ENCODE data around the gene GLI3.

The GLI3 gene

GRCh38 chr7:41984888-41985287 lies 252.1 kb downstream of the GLI3 start:
- DNase-seq: no peak

DNA sequence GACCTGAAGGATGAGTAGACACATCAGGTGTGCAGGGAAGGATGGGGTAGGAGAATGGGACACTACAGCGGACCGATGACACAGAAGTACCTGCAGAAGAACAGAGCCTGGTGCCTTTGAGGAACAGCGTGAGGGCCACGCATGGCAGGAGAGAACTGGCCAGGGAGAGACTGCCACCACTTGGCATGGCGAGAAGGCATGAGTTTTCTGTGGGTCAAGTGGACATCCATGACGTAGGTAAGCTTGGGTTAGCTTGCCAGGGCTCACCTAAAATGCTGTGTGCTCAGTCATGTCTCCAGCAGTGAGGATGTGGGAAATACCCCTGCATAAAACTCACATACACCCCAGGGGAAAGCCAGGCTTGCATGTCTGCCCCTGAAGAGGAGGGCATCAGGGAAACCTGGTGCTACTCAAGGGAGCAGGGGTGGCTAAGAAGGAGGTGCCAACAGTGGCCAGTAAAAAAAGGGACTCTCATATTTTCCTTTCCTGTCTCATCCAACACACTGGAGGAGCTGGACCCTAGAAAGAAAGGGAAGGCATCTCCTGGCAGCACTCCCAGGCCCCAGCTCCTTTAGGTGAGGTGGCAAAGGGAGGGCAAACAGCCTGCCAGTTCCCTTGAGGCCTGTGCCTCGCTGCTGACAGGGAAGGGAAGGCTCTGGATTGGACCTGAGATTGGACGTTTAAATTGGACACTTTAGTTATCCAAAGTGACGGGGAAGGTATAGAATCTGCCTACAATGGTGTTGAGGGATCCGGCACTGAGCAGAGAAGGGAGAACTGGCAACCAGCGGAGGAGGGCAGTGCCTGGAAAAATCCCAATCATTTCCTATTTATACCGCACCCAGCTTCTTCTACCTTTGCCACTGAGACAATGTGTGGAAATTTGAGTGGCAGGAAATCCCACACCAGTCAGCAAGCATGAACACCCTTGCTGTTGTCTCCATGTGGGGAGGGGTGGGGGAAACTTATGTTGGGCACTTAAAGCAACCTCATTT lies 255.7 kb downstream of the GLI3 start:
- no peak for DNase-seq

DNA sequence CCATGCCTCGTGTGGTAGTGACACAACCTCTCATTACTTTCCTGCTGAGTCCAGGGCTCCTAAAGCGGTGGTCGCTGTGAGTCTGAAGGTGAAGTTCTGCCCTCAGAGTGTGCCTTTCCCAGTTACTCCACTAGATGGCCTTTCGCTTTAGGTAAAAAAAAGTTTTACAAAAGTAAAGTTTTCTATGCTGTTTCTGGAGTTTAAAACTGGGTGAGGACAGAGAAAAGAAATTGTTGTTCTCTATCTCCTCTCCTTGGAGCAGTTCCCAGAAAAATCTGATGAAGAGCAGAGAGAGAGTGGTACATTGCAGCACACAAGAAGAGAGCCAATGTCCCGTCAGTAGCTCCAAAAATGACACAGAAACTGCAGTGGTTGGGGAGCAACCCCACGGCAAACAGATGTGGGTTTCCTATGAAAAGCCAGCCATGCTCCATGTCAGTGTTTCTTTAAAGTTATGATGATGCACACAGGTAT lies 257.1 kb downstream of the GLI3 start:
- no peak for DNase-seq

GRCh38 chr7:41978858-41979257 lies 258.2 kb downstream of the GLI3 start:
- no peak for DNase-seq

DNA sequence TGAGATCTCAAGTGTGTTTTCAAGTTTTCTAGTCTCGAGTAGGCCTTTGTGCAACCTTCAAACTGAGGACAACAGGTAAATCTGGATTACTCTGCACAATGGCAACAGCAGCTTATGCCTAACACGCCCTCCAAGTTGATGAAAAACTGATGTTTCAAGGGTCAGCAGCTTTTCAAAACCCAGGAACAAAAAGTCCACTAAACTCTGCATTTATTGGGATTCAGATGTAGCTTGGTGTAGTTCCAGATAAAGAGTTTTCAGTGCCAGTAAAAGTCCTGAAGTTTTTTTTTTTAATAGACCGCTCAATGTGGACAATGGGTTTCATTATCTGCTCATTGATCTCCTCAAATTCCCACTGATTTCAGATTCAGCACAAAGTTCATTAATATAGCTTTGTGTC lies 259.3 kb downstream of the GLI3 start:
- DNase-seq: no peak

GRCh38 chr7:41977151-41977651 lies 259.8 kb downstream of the GLI3 start:
- DNase-seq: no peak

DNA sequence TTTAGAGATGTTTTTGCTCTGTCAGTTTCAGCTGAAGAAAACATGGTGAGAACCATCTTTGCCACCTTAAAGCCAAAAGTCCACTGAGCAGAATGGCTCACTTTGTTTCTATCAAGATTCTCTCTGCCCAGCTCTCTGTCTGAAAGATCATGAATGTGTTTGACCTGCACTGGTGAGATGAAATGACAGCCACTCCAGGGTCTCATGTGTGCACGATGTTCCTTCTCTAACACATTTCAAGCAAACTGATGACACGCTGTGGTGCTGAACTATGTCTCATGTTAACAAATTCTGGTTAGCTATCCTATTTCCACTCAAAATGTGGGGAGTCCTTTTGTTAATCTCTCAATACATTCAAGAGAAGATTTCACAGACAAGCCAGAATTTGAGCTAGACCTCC lies 260.6 kb downstream of the GLI3 start:
- DNase-seq: no peak

- no peak for DNase-seq
Observed at GRCh38 chr7:41975849-41976248, 261.2 kb downstream of the GLI3 start.

DNA sequence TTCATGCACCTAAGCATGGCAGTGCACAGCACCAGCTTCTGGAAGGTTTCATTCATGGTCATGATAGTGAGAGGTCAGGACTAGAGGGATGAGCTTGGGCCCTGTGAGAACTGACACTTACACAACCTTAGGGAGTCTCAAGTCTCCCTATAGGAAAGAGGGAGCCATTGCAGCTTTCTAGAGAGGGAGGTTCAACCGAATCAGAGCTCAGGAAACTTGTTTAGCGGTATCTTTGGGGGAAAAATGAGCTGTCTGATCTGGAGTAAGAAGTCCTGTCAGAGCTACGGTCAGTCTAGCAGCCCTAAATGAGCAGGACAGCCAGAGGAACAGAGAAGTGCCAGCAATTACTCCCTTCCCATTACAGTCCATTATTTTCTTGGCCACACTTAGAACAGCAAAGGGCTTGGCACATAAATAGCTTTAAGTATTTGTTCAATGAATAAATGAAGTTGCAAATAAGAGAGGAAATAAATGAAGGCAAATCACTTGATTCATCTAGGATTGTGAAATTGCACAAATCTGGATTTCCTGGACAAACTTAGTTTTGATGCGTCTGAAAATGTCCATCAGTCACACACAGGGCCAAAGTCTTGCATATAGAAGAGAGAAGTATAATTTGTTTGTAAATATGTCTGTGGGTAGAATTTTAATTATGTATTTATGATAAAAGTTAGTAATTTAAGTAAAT lies 262.0 kb downstream of the GLI3 start:
- DNase-seq: no peak

- DNase-seq: no peak
Observed at GRCh38 chr7:41973202-41973730, 263.7 kb downstream of the GLI3 start.

DNA sequence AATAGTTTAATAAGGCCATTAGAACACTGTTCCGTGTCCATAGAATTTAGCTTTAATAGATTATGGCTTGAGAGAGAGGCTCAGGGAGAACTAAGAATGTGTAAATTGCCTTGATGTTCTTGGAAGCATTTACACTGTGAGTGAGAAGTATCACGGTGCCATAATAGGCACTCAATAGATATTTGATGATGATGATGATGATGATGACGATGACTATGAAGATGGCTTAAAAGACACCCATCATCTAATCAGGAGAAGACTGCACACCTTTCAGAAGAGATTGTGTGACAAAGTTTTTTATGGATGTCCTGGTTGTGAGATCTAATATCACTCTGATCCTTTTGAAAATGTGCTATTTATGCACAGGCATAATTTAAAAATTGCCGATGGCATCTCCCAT lies 264.2 kb downstream of the GLI3 start:
- DNase-seq: no peak

DNA sequence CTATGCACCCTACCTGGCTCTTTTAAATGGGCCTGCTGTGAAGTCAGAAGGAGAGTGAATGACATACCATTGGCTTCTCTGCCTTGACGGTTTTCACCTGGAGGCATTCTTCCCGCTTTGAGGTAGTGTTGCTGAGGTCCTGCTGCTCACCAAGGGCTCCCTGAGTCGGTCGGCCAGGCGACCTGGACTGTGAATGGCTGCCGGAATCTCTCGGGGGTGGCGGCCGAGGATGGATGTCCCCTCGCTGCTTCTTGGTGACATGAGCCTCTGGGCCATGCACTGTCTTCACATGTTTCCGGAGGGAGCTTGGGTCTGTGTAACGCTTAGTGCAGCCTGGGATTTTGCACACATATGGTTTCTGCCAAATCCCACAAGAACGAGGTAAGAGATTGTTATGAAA lies 264.7 kb downstream of the GLI3 start:
- DNase-seq: no peak

- no peak for DNase-seq
Observed at GRCh38 chr7:41971640-41972187, 265.3 kb downstream of the GLI3 start.

DNA sequence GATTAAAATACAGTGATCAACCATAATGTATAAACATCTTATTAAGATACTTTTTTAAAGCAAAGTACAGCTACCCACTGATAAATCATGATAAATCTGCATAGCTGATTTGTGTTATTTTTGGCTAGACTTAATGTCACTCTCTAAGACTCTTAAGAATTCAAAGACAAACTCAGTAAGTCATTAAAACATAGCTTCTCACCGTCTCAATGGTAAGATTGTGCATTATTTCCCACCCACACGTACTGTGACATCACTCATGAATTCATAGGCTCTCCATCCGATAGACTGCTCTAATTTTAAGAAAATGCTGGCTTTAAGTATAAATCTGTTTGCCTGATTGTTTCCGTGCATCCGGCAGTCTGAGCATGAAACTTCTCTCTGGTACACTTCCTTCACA lies 266.1 kb downstream of the GLI3 start:
- DNase-seq: no peak

- DNase-seq: no peak
Observed at GRCh38 chr7:41969561-41970105, 267.4 kb downstream of the GLI3 start.

DNA sequence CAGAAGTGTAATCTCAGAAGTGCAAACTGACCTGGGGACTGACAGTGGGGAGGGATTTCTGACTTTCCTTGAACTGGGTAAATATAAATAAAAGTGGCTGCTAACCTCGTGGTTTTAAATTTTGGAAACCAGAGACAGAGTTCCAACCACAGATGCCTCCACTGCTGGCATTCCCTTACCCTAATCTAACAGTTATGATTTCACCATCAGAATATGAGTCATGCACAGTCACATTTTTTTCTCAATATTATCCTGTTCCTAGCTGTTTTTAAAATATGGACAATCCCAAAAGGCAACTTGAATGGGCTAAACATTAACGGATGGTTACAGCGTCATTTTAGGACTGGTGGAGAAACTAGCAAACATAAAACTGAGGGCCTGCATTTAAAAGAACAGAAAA lies 269.9 kb downstream of the GLI3 start:
- no peak for DNase-seq

GRCh38 chr7:41965951-41966505 lies 271.0 kb downstream of the GLI3 start:
- DNase-seq: no peak

DNA sequence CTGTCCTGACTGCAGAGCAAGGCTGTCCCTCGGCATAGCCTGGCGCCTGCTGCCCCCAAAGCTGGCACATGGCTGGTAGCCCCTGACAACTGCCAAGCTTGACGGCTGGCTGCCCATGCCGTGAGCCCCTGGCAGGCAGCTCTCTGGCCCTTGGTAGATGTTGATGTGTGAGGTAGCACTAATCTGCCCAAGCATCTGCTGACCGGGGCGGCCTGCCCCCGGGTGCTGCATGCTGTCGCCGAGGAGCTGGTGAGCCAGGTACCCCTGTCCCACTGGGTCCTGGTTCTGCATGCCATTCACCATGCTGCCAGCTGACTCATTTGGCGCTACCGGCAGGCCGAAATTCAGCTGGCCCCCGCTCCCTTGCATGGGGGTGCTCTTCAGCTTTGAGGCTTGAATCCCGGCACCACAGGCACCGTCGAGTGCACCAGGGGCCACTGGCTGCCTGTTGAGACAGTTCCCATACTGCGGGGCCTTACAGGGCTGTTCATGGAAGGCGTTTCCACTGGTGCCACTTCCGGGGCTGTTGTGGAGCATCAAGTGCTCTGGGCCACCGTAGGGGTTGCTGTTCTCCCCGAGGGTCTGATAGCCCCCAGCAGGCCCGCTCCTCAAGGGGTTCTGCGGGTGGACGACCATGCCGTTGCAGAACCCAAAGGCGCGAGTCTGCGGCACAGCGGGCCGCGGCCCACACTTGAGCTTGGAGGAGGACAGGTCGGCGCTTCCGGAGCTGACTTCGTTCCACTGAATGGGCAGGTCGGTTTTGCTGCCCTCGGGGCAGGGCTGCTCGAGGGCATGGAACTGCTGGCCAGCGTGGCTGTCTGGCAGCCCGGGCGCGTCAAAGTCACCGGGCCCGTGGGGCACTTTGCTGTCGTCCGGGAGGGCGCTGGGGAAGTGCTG lies 271.9 kb downstream of the GLI3 start:
- DNase-seq: no peak

GRCh38 chr7:41964183-41964753 lies 272.7 kb downstream of the GLI3 start:
- no peak for DNase-seq

- DNase-seq: no peak
Observed at GRCh38 chr7:41956705-41957104, 280.3 kb downstream of the GLI3 start.
